ENCODE measurements around the gene MAST4. TPM values are rescaled to one million over a fixed set of nuclear protein-coding genes. Genes with fewer than 3 reads are reported as not detected.
A peak's percentile ranks its signal among the peaks of the same experiment; 100 is the strongest.

Gene MAST4
- total RNA-seq, 1 donor from 2014 or later = 19.1 TPM

DNA sequence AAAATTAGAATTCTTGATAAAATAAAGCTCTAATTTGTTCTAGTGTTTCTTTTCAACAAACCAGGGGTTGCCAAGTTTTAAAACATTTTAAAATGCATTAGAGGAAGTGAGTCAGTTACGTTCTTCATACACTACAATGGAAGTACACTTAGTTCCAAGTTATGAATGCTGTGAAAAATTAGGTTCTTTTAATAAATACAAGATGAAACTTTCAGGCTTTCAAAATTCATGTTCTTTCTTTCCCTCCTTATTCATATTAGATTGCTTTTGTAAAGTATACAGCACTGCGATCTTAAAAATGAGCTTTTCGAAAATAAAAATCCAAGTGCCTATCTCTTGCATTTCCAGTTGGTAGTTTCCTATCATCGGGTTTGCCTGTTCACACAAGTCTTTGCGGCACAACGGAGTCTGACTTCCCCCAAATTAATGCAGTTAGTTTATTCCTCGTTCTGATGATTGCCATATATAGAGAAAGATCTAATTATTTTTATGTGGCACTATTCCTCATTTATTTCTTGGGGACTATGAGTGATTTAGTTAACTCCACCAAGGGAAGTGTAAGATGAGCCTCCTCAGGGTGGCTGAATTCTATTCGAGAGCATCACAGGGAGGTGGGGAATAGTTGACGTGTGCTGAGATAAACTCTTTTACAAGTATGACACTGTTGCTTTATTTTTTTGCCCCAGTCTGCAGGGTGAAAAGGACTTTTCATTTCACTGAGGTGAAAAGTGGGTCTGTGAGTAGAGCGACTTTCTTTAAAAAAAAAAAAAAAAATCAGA, 362.2 kb downstream of the MAST4 start:
- DNase-seq (ENCODE audit: low read depth) = no peak
- Histone ChIP-seq H3K36me3 (ENCODE audit: control insufficient read depth, insufficient read depth, low read length) (no peaks in the 10 kb centered on the region), H3K4me3 (ENCODE audit: low read depth, low read length) (no peak overlapping the region), H3K27me3 (ENCODE audit: control insufficient read depth, insufficient read depth, low read length) (no peaks in the 10 kb centered on the region)
- TF ChIP-seq, protein P1, sequence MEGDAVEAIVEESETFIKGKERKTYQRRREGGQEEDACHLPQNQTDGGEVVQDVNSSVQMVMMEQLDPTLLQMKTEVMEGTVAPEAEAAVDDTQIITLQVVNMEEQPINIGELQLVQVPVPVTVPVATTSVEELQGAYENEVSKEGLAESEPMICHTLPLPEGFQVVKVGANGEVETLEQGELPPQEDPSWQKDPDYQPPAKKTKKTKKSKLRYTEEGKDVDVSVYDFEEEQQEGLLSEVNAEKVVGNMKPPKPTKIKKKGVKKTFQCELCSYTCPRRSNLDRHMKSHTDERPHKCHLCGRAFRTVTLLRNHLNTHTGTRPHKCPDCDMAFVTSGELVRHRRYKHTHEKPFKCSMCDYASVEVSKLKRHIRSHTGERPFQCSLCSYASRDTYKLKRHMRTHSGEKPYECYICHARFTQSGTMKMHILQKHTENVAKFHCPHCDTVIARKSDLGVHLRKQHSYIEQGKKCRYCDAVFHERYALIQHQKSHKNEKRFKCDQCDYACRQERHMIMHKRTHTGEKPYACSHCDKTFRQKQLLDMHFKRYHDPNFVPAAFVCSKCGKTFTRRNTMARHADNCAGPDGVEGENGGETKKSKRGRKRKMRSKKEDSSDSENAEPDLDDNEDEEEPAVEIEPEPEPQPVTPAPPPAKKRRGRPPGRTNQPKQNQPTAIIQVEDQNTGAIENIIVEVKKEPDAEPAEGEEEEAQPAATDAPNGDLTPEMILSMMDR (IDR thresholded peaks at IDR 0.05; ENCODE audit: insufficient read depth, low read length, poor library complexity, severe bottlenecking) = no peak

DNA sequence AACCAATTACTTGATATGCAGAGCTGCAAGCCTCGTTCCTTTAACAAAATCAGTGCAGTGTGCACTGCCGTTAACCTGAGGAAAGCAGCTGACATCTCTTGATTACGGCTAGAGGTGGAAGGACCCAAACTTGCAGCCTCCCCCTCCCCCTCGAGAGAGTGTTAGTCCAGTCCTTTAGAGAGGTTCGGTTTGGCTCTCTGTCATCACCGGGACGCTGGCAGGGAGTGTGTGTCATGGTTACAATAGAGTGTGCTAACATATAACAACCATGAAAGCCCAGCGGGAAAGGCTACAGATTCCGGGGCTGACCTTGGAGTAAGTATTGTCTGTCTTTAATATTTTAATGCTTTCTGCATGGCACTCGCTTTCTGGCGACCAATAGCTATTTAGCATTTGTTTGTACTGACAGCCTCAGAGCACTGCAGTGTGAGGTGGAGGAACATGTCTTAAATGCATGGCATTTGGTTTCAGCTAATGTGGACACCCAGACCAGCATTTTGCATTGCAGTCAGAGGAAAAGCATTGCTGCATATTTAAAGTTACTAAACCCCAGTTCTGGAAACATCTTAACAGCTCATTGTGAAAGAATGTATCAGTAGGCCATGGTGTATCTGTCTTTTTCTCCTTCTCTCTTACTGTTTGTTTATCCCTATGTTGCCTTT, 362.9 kb downstream of the MAST4 start:
- peak; percentile 31 for DNase-seq (ENCODE audit: low read depth)
- TF ChIP-seq, protein P1 (IDR thresholded peaks at IDR 0.05; ENCODE audit: insufficient read depth, low read length, poor library complexity, severe bottlenecking) = no peak
- Histone ChIP-seq H3K36me3 (ENCODE audit: control insufficient read depth, insufficient read depth, low read length) (no peaks in the 10 kb centered on the region), H3K4me3 (ENCODE audit: low read depth, low read length) (no peak overlapping the region), H3K27me3 (ENCODE audit: control insufficient read depth, insufficient read depth, low read length) (no peaks in the 10 kb centered on the region)

DNA sequence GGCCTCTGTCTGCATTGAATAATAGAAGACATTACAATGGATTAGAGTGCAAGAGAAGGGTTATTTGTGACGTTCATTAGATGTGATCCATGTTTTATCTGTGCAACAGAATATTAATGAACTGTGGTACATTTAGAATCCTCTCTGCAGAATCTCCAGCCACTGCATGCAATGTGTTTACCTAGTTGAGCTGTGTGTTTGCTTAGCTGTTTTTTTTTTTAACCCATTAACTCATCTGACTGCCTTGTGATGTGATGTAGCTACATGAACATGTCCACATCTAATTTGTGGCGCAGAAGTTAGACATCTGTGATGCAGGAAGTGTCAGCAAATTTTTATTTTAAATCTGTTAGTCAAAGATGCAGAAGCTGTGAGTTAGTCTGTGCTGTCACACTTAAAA, 363.5 kb downstream of the MAST4 start:
- H3K36me3 ChIP-seq (ENCODE audit: control insufficient read depth, insufficient read depth, low read length) = no peaks in the 10 kb centered on the region
- H3K27me3 ChIP-seq (ENCODE audit: control insufficient read depth, insufficient read depth, low read length) = no peaks in the 10 kb centered on the region
- TF ChIP-seq, protein P1 (IDR thresholded peaks at IDR 0.05; ENCODE audit: insufficient read depth, low read length, poor library complexity, severe bottlenecking) = no peak
- no peak overlapping the region for H3K4me3 ChIP-seq (ENCODE audit: low read depth, low read length)
- DNase-seq (ENCODE audit: low read depth) = no peak

DNA sequence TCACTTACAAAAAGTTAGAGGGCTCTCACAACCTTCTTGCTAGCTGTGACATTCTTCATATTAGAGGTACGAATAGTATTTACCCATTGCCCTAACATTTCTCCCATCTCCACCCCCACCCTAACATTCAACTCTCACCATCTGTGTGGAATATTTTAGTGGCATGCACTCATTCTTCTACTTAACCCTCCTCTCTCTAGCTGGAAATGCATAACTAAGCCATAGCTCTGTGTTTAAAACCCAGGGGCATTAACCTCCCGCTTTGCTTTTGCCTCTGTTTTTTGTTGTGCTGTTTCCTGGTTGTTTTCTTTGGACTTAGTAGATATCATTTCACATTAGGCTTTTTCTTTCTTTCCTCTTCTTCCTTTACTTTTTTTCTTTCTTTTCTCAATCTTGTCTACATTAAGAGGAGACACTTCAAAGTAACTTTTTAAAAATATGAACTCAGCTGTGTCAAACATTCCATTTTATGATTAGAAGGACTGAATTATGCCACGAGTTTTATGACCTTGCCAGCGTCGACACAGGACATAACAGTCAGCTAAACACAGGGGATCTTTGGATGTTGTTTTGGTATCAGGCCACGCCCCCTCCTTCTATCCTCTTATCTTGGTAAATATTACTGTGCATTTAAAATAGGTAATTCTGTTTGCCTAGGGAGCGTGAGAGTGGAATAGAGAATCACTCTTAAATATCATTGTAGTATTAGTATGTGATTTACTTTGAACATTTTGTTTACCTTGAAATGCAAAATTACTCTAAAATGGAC, 364.4 kb downstream of the MAST4 start:
- TF ChIP-seq, protein P1 (IDR thresholded peaks at IDR 0.05; ENCODE audit: insufficient read depth, low read length, poor library complexity, severe bottlenecking) = no peak
- H3K27me3 ChIP-seq (ENCODE audit: control insufficient read depth, insufficient read depth, low read length) = no peaks in the 10 kb centered on the region
- no peak for DNase-seq (ENCODE audit: low read depth)
- H3K36me3 ChIP-seq (ENCODE audit: control insufficient read depth, insufficient read depth, low read length) = no peaks in the 10 kb centered on the region
- H3K4me3 ChIP-seq (ENCODE audit: low read depth, low read length) = no peak overlapping the region

DNA sequence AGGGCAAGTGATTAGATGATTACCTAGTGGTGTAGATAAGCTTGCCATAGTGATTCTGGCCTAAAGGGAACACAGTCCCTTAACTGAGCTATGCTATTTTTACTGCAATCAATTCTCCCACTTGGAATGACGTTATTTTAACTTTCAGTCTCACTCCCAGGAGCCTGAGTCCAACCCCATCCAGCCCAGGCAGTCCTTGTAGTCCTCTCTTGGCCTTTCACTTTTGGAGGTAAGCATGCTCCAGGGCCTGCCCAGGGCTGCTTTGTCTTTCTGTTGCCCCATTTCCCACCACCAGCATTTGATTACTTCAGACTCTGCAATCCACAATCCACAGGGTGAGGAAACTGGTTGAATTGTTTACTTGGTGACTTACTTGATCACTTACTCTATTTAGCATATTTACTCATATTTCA, 367.4 kb downstream of the MAST4 start:
- H3K4me3 ChIP-seq (ENCODE audit: low read depth, low read length) = no peak overlapping the region
- H3K27me3 ChIP-seq (ENCODE audit: control insufficient read depth, insufficient read depth, low read length) = no peaks in the 10 kb centered on the region
- DNase-seq (ENCODE audit: low read depth) = no peak
- no peaks in the 10 kb centered on the region for H3K36me3 ChIP-seq (ENCODE audit: control insufficient read depth, insufficient read depth, low read length)
- TF ChIP-seq, protein P1 (IDR thresholded peaks at IDR 0.05; ENCODE audit: insufficient read depth, low read length, poor library complexity, severe bottlenecking) = no peak

All from kidney epithelial cell (primary cell).